Retinal pigment epithelial cell (primary cell): ENCODE measurements around the gene IMP3.

ENCODE experiments used
- DNase-seq: peaks from one replicate; pipeline ENCODE4 v3.0.0-alpha.2; 2010; ENCODE audit warnings: low read depth
- H3K4me3 ChIP-seq: 2 replicates; pipeline ENCODE4 v1.5.1; 2011; ENCODE audit warnings: mild to moderate bottlenecking, low read length, control low read depth, moderate library complexity
- CTCF ChIP-seq: conservative IDR thresholded peaks from 2 replicates; pipeline ENCODE4 v1.5.1; 2011; ENCODE audit warnings: low read depth, low read length, control low read depth, inconsistent platforms

The IMP3 gene

GRCh38 chr15:75661756-75662140 is 21.7 kb upstream of the IMP3 start:
- no peak overlapping the region for H3K4me3 ChIP-seq
- no peak for TF ChIP-seq CTCF
- DNase-seq: no peak

DNA sequence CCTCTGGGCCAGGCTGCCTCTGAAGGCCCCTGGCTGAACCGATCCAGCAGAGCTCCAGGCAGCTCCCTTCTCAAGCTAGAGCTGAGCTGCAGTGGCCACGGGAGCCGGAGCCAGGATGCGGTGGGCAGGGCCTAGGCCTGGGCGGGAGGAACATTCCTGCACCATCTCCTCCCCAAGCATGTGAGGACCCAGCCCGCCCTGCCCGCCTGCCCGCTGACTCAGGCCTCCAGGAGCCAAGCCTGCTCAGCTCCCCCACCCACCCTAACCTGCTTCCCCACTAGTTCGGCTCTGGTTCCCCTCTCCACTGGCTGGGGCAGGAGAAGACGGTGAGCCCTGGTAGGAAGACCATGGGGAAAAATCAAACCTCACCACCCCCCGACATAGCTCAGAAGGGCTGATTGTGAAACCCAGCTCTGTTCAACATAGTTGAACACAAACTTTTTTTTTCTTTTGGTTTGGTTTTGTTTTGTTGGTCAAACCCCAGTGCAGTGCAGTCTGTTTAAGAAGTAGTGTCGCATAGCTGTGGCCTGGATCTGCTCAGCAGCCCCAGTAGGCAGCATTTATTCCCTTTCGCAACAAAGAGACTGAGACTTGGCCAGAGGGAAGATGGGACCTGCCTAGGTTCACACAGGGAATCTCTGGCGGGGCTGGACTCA is 21.2 kb upstream of the IMP3 start:
- no peak overlapping the region for H3K4me3 ChIP-seq
- no peak for TF ChIP-seq CTCF
- peak; percentile 87 for DNase-seq

- TF ChIP-seq CTCF: no peak
- no peak for DNase-seq
- H3K4me3 ChIP-seq: no peak overlapping the region
These were observed 20.1 kb upstream of the IMP3 start for GRCh38 chr15:75659928-75660645.

DNA sequence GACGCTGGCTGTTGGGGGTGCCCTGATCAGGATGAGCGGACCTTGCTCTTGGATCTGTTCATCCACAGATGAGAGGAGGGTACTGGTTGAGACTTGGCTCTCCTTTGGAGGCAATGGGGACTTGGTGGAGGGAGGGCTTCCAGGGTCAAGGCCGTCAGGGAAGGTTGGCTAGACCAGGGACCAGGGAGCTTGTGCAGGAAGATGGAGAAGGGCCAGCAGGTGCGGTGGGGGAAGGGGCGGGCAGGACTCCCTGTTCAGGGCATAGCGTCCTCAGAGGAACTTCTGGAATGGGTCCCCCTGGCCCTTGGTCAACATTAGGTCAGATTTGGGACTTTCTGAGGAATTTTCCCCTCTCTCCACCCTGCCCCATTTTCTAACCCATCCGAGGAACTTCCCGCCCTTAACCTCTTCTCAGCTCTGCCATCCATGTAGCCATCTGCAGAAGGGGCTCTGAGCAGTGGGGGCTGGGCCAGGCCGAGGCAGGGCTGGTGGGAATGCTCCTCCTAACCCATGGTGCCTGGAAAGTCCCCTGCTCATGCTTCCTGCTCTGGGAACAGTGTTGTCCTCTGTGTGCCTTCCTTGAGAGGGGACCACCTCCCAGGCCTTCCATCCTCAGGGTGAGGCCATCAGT is 19.2 kb upstream of the IMP3 start:
- no peak for DNase-seq
- no peak for TF ChIP-seq CTCF
- H3K4me3 ChIP-seq: no peak overlapping the region

DNA sequence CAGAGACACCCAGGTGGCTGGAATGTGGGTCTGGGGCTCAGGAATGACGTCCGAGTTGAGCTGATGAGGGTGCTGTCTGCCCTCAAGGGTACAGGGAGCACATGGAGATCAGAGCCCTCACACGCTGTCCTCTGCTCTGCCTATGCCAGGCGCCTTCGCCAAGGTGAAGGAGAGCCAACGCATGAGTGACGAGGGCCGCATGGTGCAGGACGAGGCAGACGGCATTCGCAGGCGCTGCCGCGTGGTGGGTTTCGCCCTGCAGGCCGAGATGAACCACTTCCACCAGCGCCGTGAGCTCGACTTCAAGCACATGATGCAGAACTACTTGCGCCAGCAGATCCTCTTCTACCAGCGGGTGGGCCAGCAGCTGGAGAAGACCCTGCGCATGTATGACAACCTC is 16.8 kb upstream of the IMP3 start:
- no peak for TF ChIP-seq CTCF
- no peak for DNase-seq
- no peak overlapping the region for H3K4me3 ChIP-seq

DNA sequence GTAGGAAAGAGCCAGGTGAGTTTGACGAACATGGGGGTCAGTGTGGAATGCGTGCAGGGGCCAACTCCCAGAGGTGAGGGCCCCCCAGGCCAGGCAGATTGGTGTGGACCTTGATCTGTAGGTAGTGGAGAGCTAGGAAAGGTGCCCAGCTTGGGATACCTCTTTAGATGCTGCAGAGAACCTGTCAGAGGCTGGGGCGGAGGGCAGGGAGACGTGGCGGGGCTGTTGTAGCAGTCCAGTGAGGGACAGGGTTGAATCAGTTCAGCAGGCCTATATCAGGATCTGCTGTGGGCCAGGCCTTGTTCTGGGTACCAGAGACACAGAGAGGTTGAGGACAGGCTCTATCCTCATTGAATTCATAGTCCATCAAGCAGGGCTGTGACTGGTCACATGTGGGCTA is 16.3 kb upstream of the IMP3 start:
- H3K4me3 ChIP-seq: no peak overlapping the region
- TF ChIP-seq CTCF: no peak
- no peak for DNase-seq

- no peak overlapping the region for H3K4me3 ChIP-seq
- TF ChIP-seq CTCF: no peak
- DNase-seq: no peak
These were observed 15.9 kb upstream of the IMP3 start for GRCh38 chr15:75655931-75656330.
